Kidney epithelial cell (primary cell): ENCODE results near the gene LTBP1. TPM values are rescaled to one million over a fixed set of nuclear protein-coding genes. Genes with fewer than 3 reads are reported as not detected.
"Not testable (repeated sequence)": the region's sequence is repeated elsewhere in the genome, so short reads cannot be mapped to it uniquely, and the experiment has no call there.

Source experiments
- DNase-seq: peaks from one replicate; pipeline ENCODE4 v3.0.0-alpha.2; 2010; ENCODE audit warnings: low read depth
- H3K27me3 ChIP-seq: 2 replicates; pipeline ENCODE4 v1.6.0; 2011; ENCODE audit warnings: low read length; ENCODE audit not compliant: control insufficient read depth, insufficient read depth
- H3K36me3 ChIP-seq: 2 replicates; pipeline ENCODE4 v1.5.1; 2011; ENCODE audit warnings: low read length; ENCODE audit not compliant: control insufficient read depth, insufficient read depth
- H3K4me3 ChIP-seq: 2 replicates; pipeline ENCODE4 v1.5.1; 2011; ENCODE audit warnings: low read depth, mild to moderate bottlenecking, control low read depth, low read length
- total RNA-seq: library from RNA; depleted of rRNA; stranded (reverse); fragments of >200 nt; gene quantifications from 2 replicates; pipeline ENCODE4 v1.2.3, GENCODE V29; 2015
- TF ChIP-seq, protein P1 (sequence below): IDR thresholded peaks from 2 replicates; pipeline ENCODE4 v1.5.1; 2011; ENCODE audit warnings: mild to moderate bottlenecking, moderate library complexity, low read length, control low read depth, inconsistent platforms; ENCODE audit not compliant: insufficient read depth, poor library complexity, severe bottlenecking

Gene LTBP1
- total RNA-seq, 1 donor from 2014 or later: 39.3 TPM

DNA sequence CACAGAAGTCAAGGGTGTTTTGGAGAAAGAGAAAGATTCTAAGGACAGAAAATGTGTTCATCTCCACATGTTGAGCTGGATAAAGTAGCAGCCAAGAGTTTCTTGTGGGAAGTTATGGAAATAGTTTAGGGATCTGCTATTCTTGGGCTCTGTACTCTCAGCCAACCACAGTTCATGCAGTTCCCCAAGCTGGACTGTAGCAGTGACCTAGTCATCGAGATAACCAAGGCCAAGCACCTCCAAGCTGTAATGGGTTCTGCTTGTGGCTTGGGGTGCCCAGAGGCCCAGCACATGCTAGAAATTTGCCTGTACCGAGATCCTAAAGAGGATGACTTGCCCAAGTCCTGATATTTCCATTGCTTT, 437.8 kb downstream of the LTBP1 start:
- no peaks in the 10 kb centered on the region for H3K27me3 ChIP-seq
- TF ChIP-seq, protein P1, sequence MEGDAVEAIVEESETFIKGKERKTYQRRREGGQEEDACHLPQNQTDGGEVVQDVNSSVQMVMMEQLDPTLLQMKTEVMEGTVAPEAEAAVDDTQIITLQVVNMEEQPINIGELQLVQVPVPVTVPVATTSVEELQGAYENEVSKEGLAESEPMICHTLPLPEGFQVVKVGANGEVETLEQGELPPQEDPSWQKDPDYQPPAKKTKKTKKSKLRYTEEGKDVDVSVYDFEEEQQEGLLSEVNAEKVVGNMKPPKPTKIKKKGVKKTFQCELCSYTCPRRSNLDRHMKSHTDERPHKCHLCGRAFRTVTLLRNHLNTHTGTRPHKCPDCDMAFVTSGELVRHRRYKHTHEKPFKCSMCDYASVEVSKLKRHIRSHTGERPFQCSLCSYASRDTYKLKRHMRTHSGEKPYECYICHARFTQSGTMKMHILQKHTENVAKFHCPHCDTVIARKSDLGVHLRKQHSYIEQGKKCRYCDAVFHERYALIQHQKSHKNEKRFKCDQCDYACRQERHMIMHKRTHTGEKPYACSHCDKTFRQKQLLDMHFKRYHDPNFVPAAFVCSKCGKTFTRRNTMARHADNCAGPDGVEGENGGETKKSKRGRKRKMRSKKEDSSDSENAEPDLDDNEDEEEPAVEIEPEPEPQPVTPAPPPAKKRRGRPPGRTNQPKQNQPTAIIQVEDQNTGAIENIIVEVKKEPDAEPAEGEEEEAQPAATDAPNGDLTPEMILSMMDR: no peak
- H3K4me3 ChIP-seq: no peak overlapping the region
- no peaks in the 10 kb centered on the region for H3K36me3 ChIP-seq
- DNase-seq: no peak

DNA sequence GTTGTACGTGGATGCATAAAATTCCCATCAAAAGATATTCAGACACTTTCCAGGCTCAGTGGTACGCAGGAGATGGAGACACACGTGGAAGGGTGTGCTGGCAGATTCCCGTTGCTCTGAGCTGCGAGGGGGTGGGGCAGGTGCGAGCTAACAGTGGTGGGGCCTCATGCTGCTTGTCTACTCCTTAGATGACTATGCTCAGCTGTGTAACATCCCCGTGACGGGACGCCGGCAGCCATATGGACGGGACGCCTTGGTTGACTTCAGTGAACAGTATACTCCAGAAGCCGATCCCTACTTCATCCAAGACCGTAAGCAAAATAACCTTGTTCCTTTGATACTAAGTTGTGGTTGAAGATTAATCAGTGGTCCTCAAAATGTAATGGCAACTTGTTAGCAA, 442.2 kb downstream of the LTBP1 start:
- no peaks in the 10 kb centered on the region for H3K27me3 ChIP-seq
- no peaks in the 10 kb centered on the region for H3K36me3 ChIP-seq
- no peak for DNase-seq
- TF ChIP-seq, protein P1: no peak
- H3K4me3 ChIP-seq: no peak overlapping the region

DNA sequence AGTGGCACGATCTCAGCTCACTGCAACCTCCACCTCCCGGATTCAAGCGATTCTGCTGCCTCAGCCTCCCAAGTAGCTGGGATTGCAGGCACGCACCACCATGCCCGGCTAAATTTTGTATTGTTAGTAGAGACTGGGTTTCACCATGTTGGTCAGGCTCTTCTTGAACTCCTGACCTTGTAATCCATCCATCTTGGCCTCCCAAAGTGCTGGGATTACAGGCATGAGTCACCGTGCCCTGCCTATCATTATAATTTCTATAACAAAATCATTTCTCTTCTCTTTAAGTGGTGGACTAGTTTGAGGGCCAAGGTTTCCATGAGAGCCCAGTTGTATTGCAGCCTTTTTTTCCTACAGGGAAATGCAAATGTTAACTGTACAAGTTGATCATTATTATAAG, 442.9 kb downstream of the LTBP1 start:
- not testable (repeated sequence) for H3K4me3 ChIP-seq, H3K36me3 ChIP-seq, DNase-seq, H3K27me3 ChIP-seq

DNA sequence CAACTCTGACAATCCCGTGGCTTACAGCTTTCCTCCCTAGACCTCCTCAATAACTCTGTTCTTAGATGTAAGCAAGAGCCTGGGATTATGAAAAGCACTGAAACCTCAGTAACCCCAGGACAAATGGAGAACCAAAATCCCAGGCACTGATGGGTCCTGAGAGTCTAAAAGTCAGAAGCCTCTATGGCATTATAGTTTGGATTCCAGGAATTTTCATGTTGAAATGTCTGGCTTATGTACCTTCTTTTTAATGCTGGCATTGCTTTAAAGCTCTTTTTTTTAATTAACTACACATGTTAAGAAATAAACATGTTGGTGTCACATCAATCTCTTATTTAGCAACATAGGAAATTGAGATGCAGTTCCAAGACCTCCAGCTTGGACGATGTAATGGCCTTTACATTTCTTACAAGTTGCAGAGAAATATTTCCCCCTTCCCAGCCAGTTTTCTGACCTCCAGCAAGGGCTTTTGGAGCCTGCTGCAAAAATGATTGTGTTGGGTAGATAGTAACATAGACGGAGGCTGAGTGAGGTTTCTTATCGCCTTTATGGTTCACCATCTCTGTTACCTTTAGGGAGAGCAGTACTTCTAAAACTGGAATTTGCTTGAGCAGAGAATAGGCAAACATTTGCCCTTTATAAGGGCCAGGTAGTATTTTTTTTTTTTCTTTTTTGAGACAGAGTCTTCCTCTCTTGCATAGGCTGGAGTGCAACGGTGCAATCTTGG, 444.9 kb downstream of the LTBP1 start:
- Histone ChIP-seq H3K36me3 (no peaks in the 10 kb centered on the region), H3K4me3 (no peak overlapping the region), H3K27me3 (no peaks in the 10 kb centered on the region)
- no peak for DNase-seq
- TF ChIP-seq, protein P1: no peak

DNA sequence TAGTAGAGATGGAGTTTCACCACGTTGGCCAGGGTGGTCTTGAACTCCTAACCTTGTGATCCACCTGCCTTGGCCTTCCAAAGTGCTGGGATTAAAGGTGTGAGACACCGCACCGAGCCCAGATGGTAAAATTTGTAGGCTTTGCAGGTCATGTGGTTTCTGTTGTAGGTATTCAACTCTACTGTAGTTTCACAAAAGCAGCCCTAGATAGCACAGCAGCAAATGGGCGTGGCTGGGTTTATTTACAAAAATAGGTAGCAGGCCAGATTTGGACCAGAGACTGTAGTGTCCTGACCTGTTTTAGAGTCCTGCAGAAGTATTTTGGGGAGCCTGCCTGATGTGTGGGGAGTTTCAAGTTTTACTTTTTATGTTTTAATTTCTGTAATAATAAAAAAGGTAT, 445.6 kb downstream of the LTBP1 start:
- Histone ChIP-seq H3K27me3 (no peaks in the 10 kb centered on the region), H3K4me3 (no peak overlapping the region), H3K36me3 (no peaks in the 10 kb centered on the region)
- TF ChIP-seq, protein P1: no peak
- DNase-seq: no peak

DNA sequence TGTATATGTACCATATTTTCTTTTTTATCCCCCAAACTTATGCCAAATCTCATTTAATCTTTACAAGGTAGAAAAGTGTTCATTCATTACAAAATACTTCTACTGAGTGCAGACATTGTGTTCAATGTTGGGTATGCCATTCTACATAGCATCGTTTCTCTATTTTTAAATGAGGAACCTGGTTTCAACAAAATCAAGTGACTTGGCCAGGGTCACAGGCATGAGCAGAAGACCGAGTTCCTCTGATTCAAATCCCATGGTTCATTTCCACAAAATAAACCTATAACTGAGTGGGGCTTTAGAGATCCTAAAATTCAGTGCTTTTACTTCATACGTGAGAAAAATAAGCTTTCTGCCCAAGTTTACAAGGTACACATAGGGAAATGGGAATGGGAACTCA, 448.3 kb downstream of the LTBP1 start:
- TF ChIP-seq, protein P1: no peak
- no peak for DNase-seq
- Histone ChIP-seq H3K27me3 (no peaks in the 10 kb centered on the region), H3K4me3 (no peak overlapping the region), H3K36me3 (no peaks in the 10 kb centered on the region)
